CD4-positive, alpha-beta T cell treated with Interferon alpha-2 for 1 hour (primary cell): ENCODE data around the gene MKLN1.

Experiments used
- DNase-seq, 2 donors: peaks; one replicate each; pipeline ENCODE4 v3.0.0-alpha.2; 2020 to 2022

Gene MKLN1

DNA sequence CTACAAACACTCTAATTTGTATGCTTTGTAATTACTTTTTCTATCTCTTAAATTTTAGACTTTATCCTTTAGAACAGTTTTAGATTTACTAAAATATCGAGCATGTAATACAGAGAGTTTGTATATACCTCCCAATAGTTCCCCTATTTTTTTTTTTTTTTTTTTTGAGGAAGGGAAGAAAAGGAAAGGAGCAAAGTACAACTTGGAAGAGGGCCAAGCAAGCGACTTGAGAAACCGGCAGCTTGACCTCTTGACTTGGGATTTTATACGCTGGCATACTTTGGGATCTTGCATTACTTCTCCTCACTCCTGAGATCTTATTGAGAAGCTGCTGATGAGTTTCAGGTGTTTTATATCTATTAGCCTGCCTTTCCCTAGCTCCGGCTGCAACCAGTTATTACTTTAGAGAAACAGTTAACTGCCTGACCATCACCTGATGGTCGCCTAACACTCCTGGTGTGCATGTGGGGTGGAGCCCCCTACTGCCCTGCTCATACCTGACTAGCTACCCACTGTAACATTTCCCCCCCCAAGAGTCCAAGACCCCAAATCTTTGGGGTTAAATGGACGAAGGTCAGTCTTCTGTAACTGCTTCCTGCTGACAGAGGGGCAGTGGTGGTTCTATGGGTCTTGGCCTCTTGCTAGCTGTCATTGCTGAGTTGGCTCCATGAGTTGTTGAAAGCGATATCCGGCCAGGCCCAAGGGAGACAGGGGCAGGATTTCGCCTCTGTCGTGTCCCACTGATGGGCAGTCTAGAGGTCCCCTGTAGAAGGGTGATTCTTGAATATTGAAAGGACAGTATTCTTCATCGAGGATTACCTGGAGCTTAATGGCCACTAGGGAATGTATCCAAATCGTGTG is 28.5 kb downstream of the MKLN1 start:
- no peak for DNase-seq

DNA sequence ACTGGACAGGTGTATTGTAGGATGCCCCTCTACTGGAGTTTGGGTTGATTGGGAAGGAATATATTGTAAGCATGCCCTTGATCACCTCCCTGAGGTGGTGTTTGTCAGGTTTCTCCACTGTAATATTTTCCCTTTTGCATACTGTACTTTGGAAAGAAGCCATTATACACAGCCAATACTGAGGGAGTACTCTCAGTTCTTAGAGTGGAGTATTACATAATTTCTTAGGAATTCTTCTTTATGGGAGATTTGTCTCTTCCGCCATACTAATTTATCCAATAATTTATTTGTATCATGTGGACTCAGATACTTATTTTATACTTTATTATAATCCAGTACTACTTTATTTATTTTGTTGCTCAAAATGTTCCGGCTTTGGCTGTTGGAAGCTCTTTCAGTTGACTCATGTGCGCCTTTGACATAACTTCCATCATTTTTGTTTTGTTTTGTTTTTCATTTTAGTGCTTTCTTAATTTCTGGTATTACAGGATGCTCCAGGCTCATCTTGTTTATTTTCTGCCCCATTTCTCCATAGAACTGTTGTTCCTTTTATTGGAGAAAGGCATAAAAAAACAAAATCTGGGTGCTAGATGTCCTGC is 29.7 kb downstream of the MKLN1 start:
- no peak for DNase-seq

DNA sequence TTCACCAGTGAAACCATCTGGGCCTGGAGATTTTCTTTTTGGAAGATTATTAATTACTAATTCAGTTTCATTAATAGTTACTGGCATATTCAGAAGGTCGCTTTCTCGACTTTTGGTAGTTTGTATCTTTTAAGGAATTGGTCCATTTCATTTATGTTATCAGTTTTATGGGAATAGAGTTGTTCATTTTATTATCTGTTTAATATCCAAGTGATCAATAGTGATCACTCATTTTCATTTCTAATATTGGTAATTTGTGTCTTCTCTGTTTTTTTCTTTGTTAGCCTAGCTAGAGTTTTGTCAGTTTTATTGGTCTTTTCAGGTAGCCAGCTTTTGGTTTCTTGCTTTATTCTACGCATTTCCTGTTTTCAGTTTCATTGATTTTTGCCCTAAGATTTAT is 31.0 kb downstream of the MKLN1 start:
- DNase-seq: no peak

DNA sequence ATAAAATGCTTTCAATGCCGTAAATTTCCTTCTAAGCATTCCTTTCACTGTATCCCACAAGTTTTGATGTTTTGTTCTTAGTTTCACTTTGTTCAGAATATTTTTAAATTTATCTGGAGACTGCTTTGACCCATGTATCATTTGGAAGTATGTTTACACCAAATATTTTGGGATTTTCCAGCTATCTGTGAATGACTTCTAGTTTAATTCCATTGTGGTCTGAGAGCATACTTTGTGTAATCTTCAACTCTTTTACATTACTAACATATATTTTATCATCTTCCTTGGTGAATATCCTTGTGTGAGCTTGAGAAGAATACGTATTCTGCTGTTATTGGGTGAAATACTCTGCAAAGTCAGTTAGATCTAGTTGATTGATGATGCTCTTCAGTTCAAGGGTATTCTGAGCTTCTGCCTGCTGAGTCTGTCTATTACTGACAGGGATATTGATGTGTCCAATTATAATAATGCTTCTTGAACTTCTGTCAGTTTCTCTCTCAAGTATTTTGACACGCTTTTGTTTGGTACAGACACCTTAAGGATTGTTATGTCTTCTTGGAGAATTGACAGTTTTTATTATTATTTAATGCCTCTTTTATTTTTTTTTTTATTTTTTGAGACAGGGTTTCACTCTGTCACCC is 31.6 kb downstream of the MKLN1 start:
- no peak for DNase-seq

DNA sequence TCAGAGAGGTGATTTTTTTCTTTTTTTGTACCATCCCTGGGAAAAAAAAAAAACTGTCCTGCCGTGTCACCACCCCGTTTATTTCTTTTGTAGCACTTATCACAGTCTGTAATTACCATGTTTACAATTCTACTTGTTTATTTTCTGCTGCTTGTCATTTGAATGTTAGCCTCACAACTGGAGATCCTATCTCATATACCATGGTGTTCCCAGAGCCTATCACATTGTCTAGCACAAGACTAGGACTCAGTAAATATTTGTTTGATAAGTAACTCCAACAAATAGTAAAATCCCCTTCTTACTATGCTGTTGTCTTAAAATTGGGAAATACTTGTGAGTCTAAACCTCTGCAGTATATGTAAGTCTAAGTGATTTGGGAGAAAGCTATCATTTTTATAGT is 36.0 kb downstream of the MKLN1 start:
- no peak for DNase-seq

DNA sequence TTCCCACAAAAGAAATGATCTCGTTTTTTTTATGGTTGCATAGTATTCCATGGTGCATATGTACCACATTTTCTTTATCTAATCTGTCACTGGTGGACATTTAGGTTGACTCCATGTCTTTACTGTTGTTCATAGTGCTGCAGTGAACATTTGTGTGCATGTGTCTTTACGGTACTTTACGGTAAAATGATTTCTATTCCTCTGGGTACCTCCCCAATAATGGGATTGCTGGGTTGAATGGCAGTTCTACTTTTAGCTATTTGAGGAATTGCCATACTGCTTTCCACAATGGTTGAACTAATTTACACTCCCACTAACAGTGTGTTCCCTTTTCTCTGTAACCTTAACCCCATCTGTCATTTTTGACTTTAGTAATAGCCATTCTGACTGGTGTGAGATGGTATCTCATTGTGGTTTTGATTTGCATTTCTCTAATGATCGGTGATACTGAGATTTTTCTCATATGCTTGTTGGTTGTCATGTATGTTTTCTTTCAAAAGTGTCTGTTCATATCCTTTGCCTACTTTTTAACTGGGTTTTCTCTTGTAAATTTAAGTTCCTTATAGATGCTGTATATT is 37.2 kb downstream of the MKLN1 start:
- DNase-seq: no peak

DNA sequence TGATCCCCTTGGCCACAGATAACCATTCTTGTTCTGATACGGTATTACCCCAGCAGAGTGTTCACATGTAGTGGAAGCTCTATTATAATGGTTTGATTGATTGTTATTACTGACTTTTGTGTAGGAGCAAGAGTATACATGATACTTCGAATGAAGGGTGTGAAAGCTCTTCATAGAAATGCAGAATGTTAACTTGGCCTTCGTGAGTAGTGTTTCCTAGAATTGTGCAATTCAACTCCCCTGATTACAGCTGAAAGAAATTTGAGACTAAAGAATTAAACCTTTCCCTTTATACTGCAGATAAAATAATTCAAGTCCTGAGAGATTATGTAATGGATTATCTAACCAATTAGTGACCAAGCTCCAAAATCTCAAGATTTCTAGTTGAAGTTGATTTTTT is 38.2 kb downstream of the MKLN1 start:
- DNase-seq: no peak

DNA sequence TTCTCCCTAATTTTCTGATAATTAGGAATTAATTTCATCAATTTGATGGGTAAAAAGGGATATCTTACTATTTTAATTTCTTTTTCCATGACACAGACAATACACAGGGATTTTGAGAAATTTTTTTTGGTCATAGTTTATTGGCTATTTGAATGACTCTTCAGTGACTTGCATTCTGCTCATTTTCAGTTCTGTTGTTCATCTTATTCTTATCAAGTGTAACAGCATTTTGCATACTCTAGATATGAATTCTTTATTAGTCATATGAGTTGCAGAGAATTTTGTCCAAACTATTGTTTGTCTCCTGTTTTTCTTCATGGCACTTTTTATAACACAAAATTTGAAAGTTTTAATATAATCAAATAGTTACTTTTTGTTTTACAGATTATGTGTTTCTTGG is 41.7 kb downstream of the MKLN1 start:
- no peak for DNase-seq

DNA sequence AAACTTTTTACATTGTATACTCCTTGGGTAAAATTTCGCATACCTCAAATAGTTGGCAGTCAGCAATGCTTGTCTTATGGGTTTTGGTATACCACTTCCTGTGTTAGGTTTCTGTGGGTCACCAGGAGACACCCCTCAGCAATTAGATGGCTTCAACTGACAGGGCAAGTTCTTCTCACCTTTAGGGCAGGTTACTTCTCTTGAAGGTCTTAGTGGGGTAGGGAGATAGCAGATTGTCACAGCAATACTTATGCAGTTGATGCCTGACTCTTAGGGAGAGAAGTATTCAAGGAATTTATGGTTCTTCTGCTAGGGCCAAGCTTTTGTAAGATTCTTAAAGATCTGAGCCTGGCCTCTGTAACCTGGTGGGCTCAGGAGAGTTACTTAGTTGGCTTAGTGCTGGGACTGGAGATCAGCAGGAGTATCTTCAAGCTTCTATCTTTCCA is 42.9 kb downstream of the MKLN1 start:
- peak; percentile 3 to 54 for DNase-seq

DNA sequence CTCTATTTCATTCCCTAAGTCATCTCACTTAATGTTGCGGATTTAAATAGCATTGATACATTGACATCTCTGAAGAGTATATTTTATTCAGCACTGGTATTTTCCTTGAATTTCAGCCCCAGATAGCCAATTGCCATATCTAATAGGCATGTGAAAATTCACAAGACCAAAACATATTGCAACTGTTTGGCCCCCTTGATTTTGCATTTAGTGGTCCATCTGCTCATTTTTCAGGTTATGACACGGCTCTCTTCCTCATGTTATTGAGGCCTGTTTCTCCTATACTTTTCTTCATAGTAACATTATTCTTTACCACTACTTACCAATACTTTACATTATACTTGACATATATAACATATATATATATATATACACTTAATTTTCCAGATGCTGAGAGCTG is 43.7 kb downstream of the MKLN1 start:
- DNase-seq: no peak

DNA sequence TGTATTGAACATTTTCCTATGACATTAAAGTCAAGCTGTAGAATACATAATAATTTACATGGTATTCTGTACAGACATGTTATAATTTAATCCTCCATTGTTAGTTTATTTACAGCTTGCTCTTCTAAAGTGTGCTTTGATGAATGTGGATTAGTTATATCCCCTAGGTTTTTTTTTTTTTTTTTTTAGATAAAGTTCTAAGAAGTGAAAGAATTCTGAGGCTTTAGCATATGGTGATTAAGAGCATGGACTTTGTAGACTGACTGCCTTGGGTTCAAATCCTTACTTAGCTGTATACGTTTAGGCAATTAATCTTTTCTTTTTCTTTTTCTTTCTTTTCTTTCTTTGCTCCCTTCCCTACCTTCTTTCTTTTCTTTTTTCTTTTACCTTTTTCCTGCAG is 44.9 kb downstream of the MKLN1 start:
- no peak for DNase-seq

DNA sequence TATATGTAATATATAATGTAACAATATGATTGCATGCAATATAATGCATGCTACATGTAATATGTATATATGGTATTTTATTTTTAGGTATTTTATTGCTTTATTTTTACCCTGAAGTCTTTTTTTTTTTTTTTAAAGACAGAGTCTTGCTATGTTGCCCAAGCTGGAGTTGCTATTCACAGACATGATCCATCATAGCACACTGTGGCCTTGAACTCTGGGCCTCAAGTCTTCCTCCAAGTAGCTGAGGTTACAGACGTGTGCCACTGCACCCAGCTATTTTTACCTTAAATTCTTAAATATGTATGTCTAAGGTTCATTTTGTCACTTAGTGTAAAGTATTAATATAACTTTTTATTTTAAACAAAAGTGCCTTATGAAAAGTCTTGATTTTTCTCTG is 47.1 kb downstream of the MKLN1 start:
- DNase-seq: no peak

DNA sequence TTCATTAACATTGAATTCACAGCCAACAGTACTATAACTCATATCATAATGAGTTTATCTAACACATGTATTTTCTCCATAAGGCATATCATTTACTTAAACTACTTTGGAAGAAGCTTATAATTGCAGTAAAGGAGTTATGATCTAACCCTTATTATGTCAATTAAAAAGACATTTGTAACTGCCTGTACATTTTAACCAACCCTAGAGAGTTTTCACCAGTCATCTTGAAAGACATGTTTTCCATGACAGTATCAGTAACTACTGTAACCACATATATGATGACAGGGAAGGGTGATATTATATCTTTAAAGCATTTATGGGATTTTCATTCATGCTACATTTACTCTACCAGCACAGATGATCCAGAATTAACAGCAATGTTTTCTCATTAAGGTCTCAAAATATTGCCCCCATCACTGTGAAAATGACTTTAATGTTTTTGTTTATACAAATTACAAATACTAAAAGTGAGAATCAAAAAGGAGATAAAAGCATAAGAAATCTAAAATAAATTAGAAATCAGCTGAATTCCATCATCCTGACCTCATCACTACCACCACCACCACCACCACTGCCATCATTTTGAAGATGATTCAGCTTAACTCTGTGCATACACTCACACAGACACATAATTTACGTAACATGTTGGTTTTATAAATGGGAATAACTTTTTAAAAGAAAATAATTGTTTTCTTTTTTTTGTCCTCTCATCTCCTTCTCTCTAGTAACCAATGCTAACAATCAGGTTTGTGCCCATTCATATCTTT is 53.6 kb downstream of the MKLN1 start:
- DNase-seq: no peak

DNA sequence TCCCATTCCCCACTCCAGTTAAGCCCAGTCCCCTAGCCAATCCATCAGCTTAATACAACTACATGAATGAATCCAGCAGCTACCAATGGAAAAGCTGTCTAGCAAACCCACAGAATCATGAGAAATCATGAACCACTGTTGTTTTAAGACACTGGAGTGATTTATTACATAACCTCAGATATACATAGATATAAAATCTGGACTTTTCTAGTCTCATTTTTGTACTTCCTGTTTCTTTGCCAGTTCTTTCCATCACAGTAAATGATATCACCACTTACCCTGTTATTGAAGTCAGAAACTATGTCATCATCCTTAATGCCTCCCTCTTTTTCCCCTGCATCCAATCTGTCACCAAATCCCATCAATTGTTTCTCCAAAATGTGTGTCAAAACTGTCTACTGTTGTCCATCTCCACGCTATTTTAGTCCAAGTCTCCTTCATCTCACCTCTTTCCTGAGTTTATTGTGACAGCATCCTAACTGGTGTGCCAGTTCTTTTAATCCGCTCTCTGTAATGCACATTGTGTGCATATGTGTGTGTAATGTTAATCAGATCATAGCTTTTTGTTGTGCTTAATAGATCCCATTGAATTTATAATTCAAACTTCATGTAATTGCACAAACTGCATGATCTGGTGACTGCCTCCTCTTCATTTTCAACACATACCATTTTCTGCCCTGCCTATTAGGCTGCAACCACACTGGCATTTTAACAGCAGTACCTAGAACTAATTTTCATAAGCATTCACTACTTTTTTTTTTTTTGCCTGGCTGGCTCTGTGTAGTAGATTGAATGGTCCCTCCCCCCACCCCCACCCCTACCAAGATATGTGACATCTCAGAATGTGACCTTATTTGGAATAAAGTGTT is 56.0 kb downstream of the MKLN1 start:
- no peak for DNase-seq

DNA sequence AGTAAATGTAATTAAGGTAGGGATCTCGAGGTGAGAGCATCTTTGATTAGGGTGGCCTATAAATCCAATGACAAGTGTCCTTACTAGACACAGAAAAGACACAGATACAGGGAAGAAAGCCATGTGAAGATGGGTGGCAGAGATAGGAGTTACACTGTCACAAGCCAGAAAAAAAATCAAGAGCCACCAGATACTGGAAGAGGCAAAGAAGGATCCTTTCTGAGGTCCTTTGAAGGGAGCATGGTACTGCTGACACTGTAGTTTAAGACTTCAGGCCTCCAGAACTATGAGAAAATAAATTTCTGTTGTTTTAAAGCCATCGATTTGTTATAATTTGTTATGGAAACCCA is 56.6 kb downstream of the MKLN1 start:
- DNase-seq: no peak

DNA sequence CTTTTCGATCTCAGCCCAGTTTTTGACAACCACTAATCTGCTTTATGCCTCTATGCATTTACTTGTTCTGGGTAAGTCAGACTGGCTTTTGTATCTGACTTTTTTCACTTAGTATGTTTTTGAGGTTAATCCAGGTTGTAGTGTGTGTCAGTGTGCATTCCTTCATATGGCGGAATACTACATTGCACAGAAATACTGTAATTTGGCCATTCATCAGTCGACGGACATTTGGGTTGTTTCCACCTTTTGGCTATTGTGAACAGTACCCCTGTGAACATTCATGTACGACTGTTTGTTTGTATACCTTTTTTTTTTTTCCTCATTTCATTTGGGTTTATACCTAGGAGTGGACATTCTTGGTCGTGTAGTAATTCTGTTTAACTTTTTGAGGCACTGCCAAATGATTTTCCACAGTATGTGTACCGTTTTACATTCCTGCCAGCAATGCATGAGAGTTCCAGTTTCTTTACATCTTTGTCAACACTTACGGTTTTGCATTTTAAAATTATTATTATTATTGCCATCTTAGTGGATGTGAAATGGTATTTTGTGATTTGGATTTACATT is 57.4 kb downstream of the MKLN1 start:
- no peak for DNase-seq

DNA sequence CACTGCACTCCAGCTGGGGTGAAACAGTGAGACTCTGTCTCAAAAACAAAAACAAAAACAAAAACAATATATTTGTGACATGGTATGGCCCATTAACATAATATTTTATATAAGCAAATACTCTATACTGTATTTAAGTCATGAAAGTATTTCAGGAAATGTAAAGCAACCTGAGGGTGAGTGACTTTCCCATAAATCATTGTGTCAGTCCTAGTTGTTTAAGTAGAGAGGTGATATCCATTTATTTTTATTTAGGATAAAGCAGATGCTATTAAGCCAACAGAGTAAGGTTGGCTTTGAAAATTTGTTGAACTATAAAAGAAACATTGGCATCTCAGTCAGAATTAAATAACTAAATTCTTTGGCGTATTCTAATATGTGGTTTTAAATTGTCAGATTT is 60.5 kb downstream of the MKLN1 start:
- DNase-seq: no peak

DNA sequence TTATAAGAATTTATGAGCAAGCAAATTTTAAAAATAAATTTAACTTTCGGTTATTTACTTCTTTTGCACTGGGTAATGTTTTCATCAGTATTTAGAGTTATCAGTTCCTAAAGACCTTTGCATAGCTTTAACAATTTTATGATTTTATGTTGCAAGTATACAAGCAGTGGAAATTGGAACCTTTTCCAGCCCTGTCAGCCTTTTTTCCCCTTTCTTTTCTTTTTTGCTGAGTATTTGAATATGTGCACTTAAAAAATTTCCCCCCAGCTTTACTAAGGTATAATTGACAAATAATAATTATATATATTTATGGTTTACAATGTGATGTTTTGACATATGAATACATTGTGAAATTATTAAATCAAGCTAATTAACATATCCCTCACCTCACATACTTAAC is 62.6 kb downstream of the MKLN1 start:
- no peak for DNase-seq

DNA sequence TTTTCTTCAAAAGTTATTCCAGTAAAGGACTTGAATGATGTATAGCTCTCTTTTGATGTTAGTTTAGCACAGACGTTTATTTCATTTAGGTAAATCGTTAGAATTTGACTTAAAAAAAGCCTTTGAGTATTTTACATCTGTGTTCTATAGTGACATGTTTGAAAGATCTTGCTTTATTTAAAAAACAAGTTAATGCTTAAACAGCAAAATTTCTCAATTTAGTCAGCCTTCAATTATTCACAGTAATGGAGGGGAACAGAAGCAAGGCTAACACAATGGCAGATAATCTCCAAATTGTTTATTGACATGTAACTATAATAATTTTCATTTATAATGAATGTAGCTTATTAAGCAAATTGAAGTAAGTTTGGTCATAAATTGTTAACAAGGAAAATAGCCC is 63.5 kb downstream of the MKLN1 start:
- no peak for DNase-seq

DNA sequence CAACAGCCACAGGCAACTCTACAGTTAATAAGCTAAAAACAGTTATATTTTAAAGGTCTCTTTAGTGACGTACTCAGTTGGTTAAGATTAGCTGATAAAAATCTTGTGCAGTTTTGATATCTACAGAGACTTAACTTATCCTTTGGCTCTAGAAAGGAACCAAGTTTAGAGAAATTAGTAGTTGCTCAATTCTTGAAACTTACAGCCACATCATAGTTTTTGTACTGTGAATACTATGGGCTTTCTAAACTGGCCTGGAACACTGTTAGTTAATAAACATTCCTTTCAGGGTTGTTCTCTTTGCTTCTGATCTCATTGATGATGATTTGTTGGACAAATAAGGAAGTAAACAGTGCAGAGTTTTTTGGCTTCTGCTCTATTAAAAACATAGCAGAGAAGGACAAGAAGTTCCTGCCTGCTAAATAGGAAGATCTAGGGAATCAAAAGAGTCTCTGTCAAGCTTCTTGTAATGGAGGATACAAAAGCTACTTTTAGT is 73.1 kb downstream of the MKLN1 start:
- no peak for DNase-seq

DNA sequence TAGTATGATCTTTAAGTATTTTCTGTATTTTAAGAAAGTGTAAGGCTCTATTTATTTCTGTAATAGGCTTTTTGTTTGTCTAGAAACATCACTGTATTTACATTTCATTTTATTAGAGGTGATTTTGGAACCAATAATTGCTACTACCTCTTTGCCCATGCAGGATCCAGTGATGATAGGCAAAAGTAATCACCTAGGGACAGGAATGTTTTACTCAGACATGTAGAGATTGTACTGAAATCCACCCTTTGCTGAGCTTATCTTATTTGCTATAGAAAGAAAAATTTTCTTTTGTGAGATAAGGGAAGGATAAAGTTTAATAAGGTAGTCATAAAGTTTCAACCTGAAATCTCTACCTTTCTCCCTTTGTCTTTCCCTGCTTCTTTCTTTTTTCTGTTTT is 73.5 kb downstream of the MKLN1 start:
- no peak for DNase-seq

DNA sequence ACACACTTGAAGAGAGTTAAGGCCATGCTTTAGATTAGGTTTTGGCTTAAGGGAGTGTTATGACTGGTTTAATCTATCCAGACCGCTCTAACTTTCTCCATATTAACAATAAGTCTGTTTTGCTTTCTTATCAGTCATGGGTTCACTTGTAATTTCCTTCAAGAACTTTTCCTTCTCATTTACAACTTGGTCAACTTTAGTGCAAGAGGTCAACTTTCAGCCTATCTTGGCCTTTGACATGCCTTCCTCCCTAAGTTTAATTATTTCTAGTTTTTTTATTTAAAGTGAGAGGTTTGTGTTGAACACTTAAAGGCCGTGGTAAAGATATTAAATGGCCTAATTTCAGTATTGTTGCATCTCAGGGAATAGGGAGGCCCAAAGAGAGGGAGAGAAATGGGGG is 75.6 kb downstream of the MKLN1 start:
- DNase-seq: no peak
